PC-3 (cell line): ENCODE results near the gene DIAPH3. TPM values are rescaled to one million over a fixed set of nuclear protein-coding genes. Genes with fewer than 3 reads are reported as not detected.

ENCODE experiments used
- ATAC-seq: fragments of 200-7000 bp; cut with Tn5 transposase; 2 replicates; pipeline ENCODE4 v1.9.1; 2020; ENCODE audit warnings: mild to moderate bottlenecking, moderate library complexity
- BruUV-seq: library from RNA; stranded (reverse); fragments of 400-500 nt; replicated peaks from 2 replicates; lab custom pipeline; 2021; lab: Mats Ljungman, UMichigan
- CTCF ChIA-PET: fragments of 300-600 bp; sonication (Branson Sonifier 250); formaldehyde crosslinking; loops from one replicate; lab custom pipeline; 2022; ENCODE audit warnings: antibody characterized with exemption; lab: Charles Lee
- POLR2A ChIA-PET: fragments of 300-600 bp; sonication (Branson Sonifier 250); formaldehyde crosslinking; loops from one replicate; lab custom pipeline; 2022; ENCODE audit warnings: antibody characterized with exemption; ENCODE audit not compliant: unreplicated experiment; lab: Charles Lee
- DNase-seq: peaks from one replicate; pipeline ENCODE4 v3.0.0-alpha.2; 2015
- H2AFZ ChIP-seq: fragments of 300-600 bp; sonication (generic); 2 replicates; pipeline ENCODE4 v1.6.0; 2016; ENCODE audit warnings: antibody characterized with exemption, low read length
- H3F3A ChIP-seq: fragments of 300-600 bp; sonication (generic); one replicate; pipeline ENCODE4 v1.6.0; 2017; ENCODE audit warnings: antibody characterized with exemption, low read length, control low read depth, mild to moderate bottlenecking; ENCODE audit not compliant: unreplicated experiment
- H3K27ac ChIP-seq: fragments of 300-600 bp; sonication (generic); 2 replicates; pipeline ENCODE4 v1.5.1; 2016; ENCODE audit warnings: mild to moderate bottlenecking, low read length
- H3K27me3 ChIP-seq: fragments of 300-600 bp; sonication (generic); 2 replicates; pipeline ENCODE4 v1.6.1; 2016; ENCODE audit warnings: low read length, mixed read lengths
- H3K36me3 ChIP-seq: fragments of 300-600 bp; sonication (generic); 2 replicates; pipeline ENCODE4 v1.6.1; 2016; ENCODE audit warnings: low read depth, mixed run types, low read length, mixed read lengths
- H3K4me1 ChIP-seq: fragments of 300-600 bp; sonication (generic); 2 replicates; pipeline ENCODE4 v1.5.1; 2016; ENCODE audit warnings: low read length; ENCODE audit not compliant: insufficient read depth
- H3K4me2 ChIP-seq: fragments of 300-600 bp; sonication (generic); 2 replicates; pipeline ENCODE4 v1.6.0; 2016; ENCODE audit warnings: low read length
- H3K4me3 ChIP-seq: fragments of 300-600 bp; sonication (generic); 2 replicates; pipeline ENCODE4 v1.5.1; 2016; ENCODE audit warnings: mild to moderate bottlenecking, low read length, mixed read lengths
- H3K79me2 ChIP-seq: fragments of 300-600 bp; sonication (generic); 2 replicates; pipeline ENCODE4 v1.6.1; 2017; ENCODE audit warnings: low read length, mixed read lengths
- H3K9ac ChIP-seq: fragments of 300-600 bp; sonication (generic); 2 replicates; pipeline ENCODE4 v1.6.0; 2016; ENCODE audit warnings: mild to moderate bottlenecking, low read length
- H3K9me2 ChIP-seq: fragments of 300-600 bp; sonication (generic); replicated peaks from 2 replicates; pipeline ENCODE4 v1.6.1; 2016; ENCODE audit warnings: mixed run types, low read length, mixed read lengths
- H3K9me3 ChIP-seq: fragments of 300-600 bp; sonication (generic); 2 replicates; pipeline ENCODE4 v1.6.1; 2016; ENCODE audit warnings: low read length, mixed read lengths
- H4K20me1 ChIP-seq: fragments of 300-600 bp; sonication (generic); 2 replicates; pipeline ENCODE4 v1.6.1; 2016; ENCODE audit warnings: low read length, mixed read lengths
- EZH2 ChIP-seq: fragments of 300-600 bp; sonication (generic); IDR thresholded peaks from one replicate; pipeline ENCODE4 v1.6.1; 2017; ENCODE audit warnings: antibody characterized with exemption, mild to moderate bottlenecking, low read length; ENCODE audit not compliant: unreplicated experiment
- EZH2phosphoT487 ChIP-seq: fragments of 300-600 bp; sonication (generic); IDR thresholded peaks from 2 replicates; pipeline ENCODE4 v1.6.1; 2018; ENCODE audit warnings: mild to moderate bottlenecking, antibody characterized with exemption, low read length, borderline replicate concordance
- intact Hi-C: fragments of 100-400 bp; cut with micrococcal nuclease; formaldehyde crosslinking; loops from 2 replicates; pipeline ENCODE4 v1.9.0; 2023
- total RNA-seq: library from RNA; depleted of rRNA; stranded (reverse); fragments of >200 nt; gene quantifications from 2 replicates; pipeline ENCODE4 v1.2.3, GENCODE V29; 2014
- TF ChIP-seq, protein P1 (sequence below): fragments of 300-600 bp; sonication (generic); conservative IDR thresholded peaks from 2 replicates; pipeline ENCODE4 v1.5.1; 2017; ENCODE audit warnings: antibody characterized with exemption, low read depth, mild to moderate bottlenecking, low read length

DIAPH3 gene
- total RNA-seq, 1 experiment from 2014 or later = 7.6 TPM

- H3K4me2 ChIP-seq = no peak overlapping the region
- no peaks in the 10 kb centered on the region for H3F3A ChIP-seq
- H3K27me3 ChIP-seq = no peaks in the 10 kb centered on the region
- ATAC-seq = no peak
- BruUV-seq = no TSS peak
- DNase-seq = no peak
- no peak overlapping the region for H3K4me3 ChIP-seq
- no peaks in the 10 kb centered on the region for H3K9me3 ChIP-seq
- no peaks in the 10 kb centered on the region for H3K4me1 ChIP-seq
- no peaks in the 10 kb centered on the region for H3K79me2 ChIP-seq
- H3K36me3 ChIP-seq = no peaks in the 10 kb centered on the region; the same call in 1 of the 2 replicates
- intact Hi-C loops = no loop called here
- H4K20me1 ChIP-seq = no peaks in the 10 kb centered on the region
- no peak for TF ChIP-seq EZH2phosphoT487
- TF ChIP-seq, protein P1, sequence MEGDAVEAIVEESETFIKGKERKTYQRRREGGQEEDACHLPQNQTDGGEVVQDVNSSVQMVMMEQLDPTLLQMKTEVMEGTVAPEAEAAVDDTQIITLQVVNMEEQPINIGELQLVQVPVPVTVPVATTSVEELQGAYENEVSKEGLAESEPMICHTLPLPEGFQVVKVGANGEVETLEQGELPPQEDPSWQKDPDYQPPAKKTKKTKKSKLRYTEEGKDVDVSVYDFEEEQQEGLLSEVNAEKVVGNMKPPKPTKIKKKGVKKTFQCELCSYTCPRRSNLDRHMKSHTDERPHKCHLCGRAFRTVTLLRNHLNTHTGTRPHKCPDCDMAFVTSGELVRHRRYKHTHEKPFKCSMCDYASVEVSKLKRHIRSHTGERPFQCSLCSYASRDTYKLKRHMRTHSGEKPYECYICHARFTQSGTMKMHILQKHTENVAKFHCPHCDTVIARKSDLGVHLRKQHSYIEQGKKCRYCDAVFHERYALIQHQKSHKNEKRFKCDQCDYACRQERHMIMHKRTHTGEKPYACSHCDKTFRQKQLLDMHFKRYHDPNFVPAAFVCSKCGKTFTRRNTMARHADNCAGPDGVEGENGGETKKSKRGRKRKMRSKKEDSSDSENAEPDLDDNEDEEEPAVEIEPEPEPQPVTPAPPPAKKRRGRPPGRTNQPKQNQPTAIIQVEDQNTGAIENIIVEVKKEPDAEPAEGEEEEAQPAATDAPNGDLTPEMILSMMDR = no peak
- TF ChIP-seq EZH2 = no peak
- H3K9me2 ChIP-seq = no peaks in the 10 kb centered on the region
- no peak overlapping the region for H3K9ac ChIP-seq
- ChIA-PET POLR2A (no interaction called here), CTCF (no interaction called here)
- no peak overlapping the region for H3K27ac ChIP-seq
- no peak overlapping the region for H2AFZ ChIP-seq
Measured at GRCh38 chr13:60026286-60026685, 137.4 kb downstream of the DIAPH3 start.

DNA sequence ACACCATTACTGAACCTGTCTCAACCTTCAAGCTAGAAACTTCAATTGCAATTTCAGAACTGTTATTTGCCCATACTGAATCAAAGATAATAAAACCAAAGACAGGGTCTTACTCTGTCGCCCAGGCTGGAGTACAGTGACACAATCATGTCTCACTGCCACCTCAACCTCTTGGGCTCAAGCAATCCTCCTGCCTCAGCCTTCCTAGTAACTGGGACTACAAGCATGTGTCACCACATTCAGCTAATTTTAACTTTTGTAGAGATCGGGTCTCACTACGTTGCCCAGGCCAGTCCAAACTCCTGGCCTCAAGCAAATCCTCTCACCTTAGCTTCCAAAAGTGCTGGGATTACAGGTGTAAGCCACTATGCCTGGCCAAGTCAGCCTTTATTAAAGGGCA lies 143.4 kb downstream of the DIAPH3 start:
- H3F3A ChIP-seq = no peaks in the 10 kb centered on the region
- intact Hi-C loops = no loop called here
- no peaks in the 10 kb centered on the region for H3K9me3 ChIP-seq
- no peaks in the 10 kb centered on the region for H3K27me3 ChIP-seq
- DNase-seq = no peak
- ATAC-seq = no peak
- no peaks in the 10 kb centered on the region for H3K4me1 ChIP-seq
- ChIA-PET POLR2A (no interaction called here), CTCF (no interaction called here)
- H3K9me2 ChIP-seq = no peaks in the 10 kb centered on the region
- no peak overlapping the region for H3K4me2 ChIP-seq
- no peaks in the 10 kb centered on the region for H4K20me1 ChIP-seq
- no peak overlapping the region for H2AFZ ChIP-seq
- no peak overlapping the region for H3K9ac ChIP-seq
- H3K27ac ChIP-seq = no peak overlapping the region
- BruUV-seq = no TSS peak
- H3K4me3 ChIP-seq = no peak overlapping the region
- no peaks in the 10 kb centered on the region for H3K79me2 ChIP-seq
- TF ChIP-seq, protein P1 = no peak
- no peak for TF ChIP-seq EZH2phosphoT487
- no peak for TF ChIP-seq EZH2
- no peaks in the 10 kb centered on the region; the same call in 1 of the 2 replicates for H3K36me3 ChIP-seq

DNA sequence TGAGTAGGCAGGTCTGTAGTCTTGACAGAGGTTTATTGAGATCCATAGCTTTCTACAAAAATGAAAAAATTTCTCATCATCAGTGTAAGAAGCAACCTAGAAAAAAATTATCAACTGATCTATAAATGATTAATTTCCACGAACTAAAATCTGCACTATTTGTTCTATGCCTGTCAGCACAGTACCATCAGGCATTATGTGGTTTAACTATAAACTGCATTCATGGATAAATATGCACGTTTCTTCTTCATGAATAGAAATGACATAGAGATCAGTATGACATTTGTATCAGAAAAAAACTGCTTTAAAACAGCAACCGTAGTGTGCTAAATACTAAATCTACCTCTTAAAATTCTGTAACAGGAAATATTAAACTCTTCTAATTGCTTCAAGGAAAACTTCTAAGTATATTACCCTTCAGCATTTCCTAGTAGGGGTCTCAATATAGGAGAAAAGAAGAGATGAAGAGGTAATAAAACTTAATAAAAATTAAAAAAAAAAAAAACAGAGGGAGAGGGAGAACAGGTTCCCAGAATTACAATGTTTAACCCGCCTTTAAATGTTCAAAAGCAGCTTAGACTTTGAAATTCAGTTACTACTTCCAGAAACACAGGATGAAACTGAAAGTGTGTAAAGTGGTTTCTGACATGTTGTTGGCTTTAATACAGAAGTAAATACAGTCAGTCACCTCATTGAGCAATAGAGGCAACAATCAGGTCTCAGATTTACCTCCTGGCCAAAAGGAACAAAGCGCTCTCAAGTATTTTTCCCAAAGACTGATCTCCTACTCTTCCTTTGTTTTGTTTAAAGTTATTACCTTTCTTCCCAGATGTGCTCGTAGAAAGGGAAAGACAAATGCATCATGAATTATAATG lies 144.4 kb downstream of the DIAPH3 start:
- intact Hi-C loops = no loop called here
- H2AFZ ChIP-seq = no peak overlapping the region
- no peaks in the 10 kb centered on the region for H3K36me3 ChIP-seq
- ATAC-seq (no peak), DNase-seq (no peak)
- H3K9ac ChIP-seq = no peak overlapping the region
- H3K4me2 ChIP-seq = no peak overlapping the region
- no peaks in the 10 kb centered on the region for H3K9me2 ChIP-seq
- H3K27me3 ChIP-seq = no peaks in the 10 kb centered on the region
- ChIA-PET POLR2A (no interaction called here), CTCF (no interaction called here)
- no peaks in the 10 kb centered on the region for H4K20me1 ChIP-seq
- no peaks in the 10 kb centered on the region for H3K4me1 ChIP-seq
- no peak overlapping the region for H3K27ac ChIP-seq
- no TSS peak for BruUV-seq
- TF ChIP-seq EZH2 (no peak), EZH2phosphoT487 (no peak)
- TF ChIP-seq, protein P1 = no peak
- H3K4me3 ChIP-seq = no peak overlapping the region
- no peaks in the 10 kb centered on the region for H3K79me2 ChIP-seq
- H3F3A ChIP-seq = no peaks in the 10 kb centered on the region
- H3K9me3 ChIP-seq = no peaks in the 10 kb centered on the region
